ENCODE data around the gene COL26A1.

- no peak for TF ChIP-seq CTCF (IDR thresholded peaks at IDR 0.05; ENCODE audit: poor library complexity, severe bottlenecking)
- no peak for TF ChIP-seq EZH2 (IDR thresholded peaks at IDR 0.05; ENCODE audit: borderline replicate concordance, insufficient read depth, low read length, poor library complexity, severe bottlenecking)
- TF ChIP-seq RAD21 (conservative IDR thresholded peaks at IDR 0.05) = no peak
- TF ChIP-seq POLR2AphosphoS5 (IDR thresholded peaks at IDR 0.05) = no peak
- TF ChIP-seq MXI1 (conservative IDR thresholded peaks at IDR 0.05; ENCODE audit: poor library complexity, severe bottlenecking) = no peak
- no peak for TF ChIP-seq REST (IDR thresholded peaks at IDR 0.05; ENCODE audit: borderline replicate concordance)
- TF ChIP-seq EP300 (conservative IDR thresholded peaks at IDR 0.05; ENCODE audit: poor library complexity, severe bottlenecking) = no peak
- TF ChIP-seq SMC3 (conservative IDR thresholded peaks at IDR 0.05; ENCODE audit: poor library complexity) = no peak
- TF ChIP-seq TAF1 (IDR thresholded peaks at IDR 0.05; ENCODE audit: low read depth) = no peak
These were observed 16.1 kb downstream of the COL26A1 start for GRCh38 chr7:101378751-101379174.

All from neural cell (in vitro differentiated cells).